Activated naive CD4-positive, alpha-beta T cell treated with anti-CD3 and anti-CD28 coated beads, Interleukin-2, amount 50 U/mL, for 72 hours (primary cell): ENCODE data around the gene PROZ. TPM values are rescaled to one million over a fixed set of nuclear protein-coding genes. Genes with fewer than 3 reads are reported as not detected.

Source experiments
- ATAC-seq, 2 donors: fragments of 150-1000 bp; cut with Tn5 transposase; 2 replicates each; pipeline ENCODE4 v1.10.0; 2021; ENCODE audit warnings: mild to moderate bottlenecking in 2 of 2, moderate library complexity in 2 of 2
- DNase-seq, 2 donors: peaks; one replicate each; pipeline ENCODE4 v3.0.0; 2021 to 2022; ENCODE audit warnings: low spot score in 2 of 2
- H3K27ac Mint-ChIP-seq, 2 donors: one replicate each; pipeline ENCODE4 v1.8.0; 2022; ENCODE audit warnings: mild to moderate bottlenecking in 2 of 2, mixed read lengths in 2 of 2
- H3K36me3 Mint-ChIP-seq, 2 donors: one replicate each; pipeline ENCODE4 v1.8.0; 2022; ENCODE audit warnings: mixed read lengths in 2 of 2
- H3K9me3 Mint-ChIP-seq, 2 donors: one replicate each; pipeline ENCODE4 v1.8.0; 2022; ENCODE audit warnings: mixed read lengths in 2 of 2
- total RNA-seq, 2 donors: library from RNA; stranded (reverse); gene quantifications; one replicate each; pipeline ENCODE4 v1.2.3, GENCODE V29; 2022

Gene PROZ
- total RNA-seq, 2 donors from 2014 or later: 0.25 TPM; not detected in 1

- H3K36me3 Mint-ChIP-seq: peaks cover 2 to 16% of the 10 kb centered on the region in 2 donors
- no peak for ATAC-seq
- H3K27ac Mint-ChIP-seq: peak overlapping the region in 1 of 2 donors; percentile 13
- DNase-seq: no peak
- no peaks in the 10 kb centered on the region for H3K9me3 Mint-ChIP-seq
Measured at GRCh38 chr13:113201815-113202214, 43.4 kb downstream of the PROZ start.

- H3K27ac Mint-ChIP-seq: peak overlapping the region in 1 of 2 donors; percentile 89
- H3K36me3 Mint-ChIP-seq: peaks cover 11 to 23% of the 10 kb centered on the region in 2 donors
- no peaks in the 10 kb centered on the region for H3K9me3 Mint-ChIP-seq
- DNase-seq (no peak), ATAC-seq (no peak)
Measured at GRCh38 chr13:113202912-113203311, 44.5 kb downstream of the PROZ start.

- no peak for DNase-seq
- no peak for ATAC-seq
- Mint-ChIP-seq H3K36me3 (peaks cover 14 to 25% of the 10 kb centered on the region in 2 donors), H3K27ac (no peak overlapping the region), H3K9me3 (no peaks in the 10 kb centered on the region)
Measured at GRCh38 chr13:113203507-113204377, 45.3 kb downstream of the PROZ start.

GRCh38 chr13:113204378-113204734 is 45.9 kb downstream of the PROZ start:
- ATAC-seq: no peak
- H3K27ac Mint-ChIP-seq: no peak overlapping the region

GRCh38 chr13:113205428-113205931 is 47.0 kb downstream of the PROZ start:
- Mint-ChIP-seq H3K36me3 (peaks cover 14 to 25% of the 10 kb centered on the region in 2 donors), H3K27ac (peak overlapping the region; percentile 20 to 41), H3K9me3 (no peaks in the 10 kb centered on the region)
- ATAC-seq (no peak), DNase-seq (no peak)

More at GRCh38 chr13:113204378-113204734, 45.9 kb downstream of the PROZ start:
- no peak for DNase-seq
- Mint-ChIP-seq H3K9me3 (no peaks in the 10 kb centered on the region), H3K36me3 (peaks cover 14 to 25% of the 10 kb centered on the region in 2 donors)

- no peak for DNase-seq
- no peaks in the 10 kb centered on the region for H3K9me3 Mint-ChIP-seq
- peaks cover 19 to 35% of the 10 kb centered on the region in 2 donors for H3K36me3 Mint-ChIP-seq
- H3K27ac Mint-ChIP-seq: peak overlapping the region; percentile 84 to 92
- no peak for ATAC-seq
Measured at GRCh38 chr13:113207460-113207859, 49.0 kb downstream of the PROZ start.

- H3K27ac Mint-ChIP-seq: peak overlapping the region; percentile 84 to 92
- H3K36me3 Mint-ChIP-seq: peaks cover 19 to 35% of the 10 kb centered on the region in 2 donors
- ATAC-seq (peak in 1 of 2 donors; percentile 32), DNase-seq (no peak)
- H3K9me3 Mint-ChIP-seq: no peaks in the 10 kb centered on the region
Measured at GRCh38 chr13:113207890-113208420, 49.5 kb downstream of the PROZ start.

GRCh38 chr13:113208421-113209335 is 50.2 kb downstream of the PROZ start, which contains the start of gene PCID2:
Gene PCID2 (minus strand): TSS chr13:113208669. CDS start chr13:113208634, 35 bp downstream.
- Mint-ChIP-seq H3K9me3 (no peaks in the 10 kb centered on the region), H3K36me3 (peaks cover 19 to 35% of the 10 kb centered on the region in 2 donors), H3K27ac (peak within 1 kb of the TSS; percentile 84 to 92)
- ATAC-seq (peak; percentile 81 to 84), DNase-seq (peak; percentile 87 to 97)

- H3K9me3 Mint-ChIP-seq: no peaks in the 10 kb centered on the region
- ATAC-seq: peak; percentile 64 to 67
- peaks cover 19 to 35% of the 10 kb centered on the region in 2 donors for H3K36me3 Mint-ChIP-seq
- DNase-seq: peak in 1 of 2 donors; percentile 68
- H3K27ac Mint-ChIP-seq: peak within 1 kb of the TSS; percentile 84 to 92
Measured at GRCh38 chr13:113209336-113209758, 50.9 kb downstream of the PROZ start, which contains the start of gene CUL4A. Gene CUL4A (plus strand): TSS chr13:113209613. CDS start chr13:113209628, 15 bp downstream.

GRCh38 chr13:113209759-113210421 is 51.4 kb downstream of the PROZ start:
- peak; percentile 48 to 58 for ATAC-seq
- H3K9me3 Mint-ChIP-seq: no peaks in the 10 kb centered on the region
- peak; percentile 65 to 73 for DNase-seq
- H3K36me3 Mint-ChIP-seq: peaks cover 19 to 35% of the 10 kb centered on the region in 2 donors
- peak overlapping the region; percentile 45 to 84 for H3K27ac Mint-ChIP-seq

GRCh38 chr13:113210833-113211232 is 52.4 kb downstream of the PROZ start:
- Mint-ChIP-seq H3K27ac (no peak overlapping the region), H3K9me3 (no peaks in the 10 kb centered on the region), H3K36me3 (peaks cover 19 to 29% of the 10 kb centered on the region in 2 donors)
- ATAC-seq: no peak
- no peak for DNase-seq

GRCh38 chr13:113211774-113212173 is 53.3 kb downstream of the PROZ start:
- Mint-ChIP-seq H3K36me3 (peaks cover 18 to 20% of the 10 kb centered on the region in 2 donors), H3K27ac (no peak overlapping the region), H3K9me3 (no peaks in the 10 kb centered on the region)
- DNase-seq: peak in 1 of 2 donors; percentile 27
- no peak for ATAC-seq

GRCh38 chr13:113216254-113217048 is 58.0 kb downstream of the PROZ start:
- Mint-ChIP-seq H3K36me3 (peaks cover 6 to 9% of the 10 kb centered on the region in 2 donors), H3K9me3 (no peaks in the 10 kb centered on the region), H3K27ac (no peak overlapping the region)
- ATAC-seq: peak in 1 of 2 donors; percentile 48
- no peak for DNase-seq

- no peak for ATAC-seq
- Mint-ChIP-seq H3K9me3 (no peaks in the 10 kb centered on the region), H3K27ac (peak overlapping the region in 1 of 2 donors; percentile 69), H3K36me3 (peaks cover 0 to 9% of the 10 kb centered on the region in 2 donors)
- no peak for DNase-seq
Measured at GRCh38 chr13:113218586-113218985, 60.1 kb downstream of the PROZ start.
